T47D (cell line): ENCODE results near the gene ITGB4.
"Not testable (repeated sequence)": the region's sequence is repeated elsewhere in the genome, so short reads cannot be mapped to it uniquely, and the experiment has no call there.

Experiments used
- DNase-seq, 2 experiments: peaks; one replicate each; pipeline versions ENCODE4 v3.0.0 to v3.0.0-alpha.2; 2011 to 2012; ENCODE audit warnings: low read depth in 1 of 2, low spot score in 1 of 2
- JUND ChIP-seq: IDR thresholded peaks from 2 replicates; pipeline ENCODE4 v1.6.1; 2012; ENCODE audit warnings: low read depth
- in situ Hi-C: cut with HindIII; loops from 2 replicates; pipeline ENCODE4 v1.10.0; 2016; ENCODE audit warnings: low sequenced_read_pairs, low pct_unique_long_range_greater_than_20kb

Gene ITGB4

DNA sequence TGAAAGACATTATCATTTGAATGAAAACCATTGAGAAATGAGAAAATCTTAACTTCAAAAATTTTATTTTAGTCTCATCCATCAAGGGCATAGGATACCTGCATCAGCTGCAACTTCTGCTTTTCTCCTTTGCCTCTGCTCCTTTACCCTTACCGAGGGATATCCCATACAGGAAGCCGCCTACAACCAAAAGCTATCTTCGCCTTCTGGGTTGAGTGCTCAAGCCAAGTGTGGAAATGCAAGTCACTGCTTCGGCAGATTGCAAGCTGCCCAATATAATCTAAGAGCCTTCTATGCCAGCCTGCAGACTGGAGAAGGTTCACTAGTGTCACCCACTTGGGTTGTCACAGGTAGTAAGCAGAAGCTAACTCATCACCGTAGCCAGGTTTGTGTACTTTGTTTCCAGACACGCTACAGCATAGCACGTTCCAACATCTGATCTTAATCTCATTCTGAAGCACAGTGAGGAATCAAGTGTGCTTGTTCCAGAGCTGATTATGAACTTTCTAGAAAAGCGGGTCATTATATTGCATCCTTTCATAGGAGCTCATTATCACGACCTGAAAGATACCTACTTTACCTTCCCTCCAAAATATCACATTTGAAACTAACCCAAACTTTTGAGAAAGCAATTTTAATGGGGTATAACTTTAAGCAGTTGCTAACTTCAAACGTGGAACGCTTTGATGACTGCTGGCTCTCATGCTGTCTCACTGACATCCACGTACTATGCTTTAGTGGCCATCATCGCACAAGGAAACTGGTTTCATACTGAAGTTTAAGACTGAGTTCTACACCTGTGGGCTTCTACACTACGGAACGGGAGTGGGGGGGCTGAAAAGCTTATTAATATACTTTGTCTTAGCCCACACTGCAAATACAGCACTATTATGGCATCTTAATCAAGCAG is 55.4 kb downstream of the ITGB4 start:
- in situ Hi-C loops, result no loop called here
- peak in 1 of 2 experiments; percentile 57 for DNase-seq
- TF ChIP-seq JUND, result 0 out of 2 replicates have a peak, but pooled peaks have one; percentile 35

GRCh38 chr17:75777296-75777922 is 56.1 kb downstream of the ITGB4 start:
- no peak for DNase-seq
- in situ Hi-C loops, result no loop called here
- TF ChIP-seq JUND, result no peak

DNA sequence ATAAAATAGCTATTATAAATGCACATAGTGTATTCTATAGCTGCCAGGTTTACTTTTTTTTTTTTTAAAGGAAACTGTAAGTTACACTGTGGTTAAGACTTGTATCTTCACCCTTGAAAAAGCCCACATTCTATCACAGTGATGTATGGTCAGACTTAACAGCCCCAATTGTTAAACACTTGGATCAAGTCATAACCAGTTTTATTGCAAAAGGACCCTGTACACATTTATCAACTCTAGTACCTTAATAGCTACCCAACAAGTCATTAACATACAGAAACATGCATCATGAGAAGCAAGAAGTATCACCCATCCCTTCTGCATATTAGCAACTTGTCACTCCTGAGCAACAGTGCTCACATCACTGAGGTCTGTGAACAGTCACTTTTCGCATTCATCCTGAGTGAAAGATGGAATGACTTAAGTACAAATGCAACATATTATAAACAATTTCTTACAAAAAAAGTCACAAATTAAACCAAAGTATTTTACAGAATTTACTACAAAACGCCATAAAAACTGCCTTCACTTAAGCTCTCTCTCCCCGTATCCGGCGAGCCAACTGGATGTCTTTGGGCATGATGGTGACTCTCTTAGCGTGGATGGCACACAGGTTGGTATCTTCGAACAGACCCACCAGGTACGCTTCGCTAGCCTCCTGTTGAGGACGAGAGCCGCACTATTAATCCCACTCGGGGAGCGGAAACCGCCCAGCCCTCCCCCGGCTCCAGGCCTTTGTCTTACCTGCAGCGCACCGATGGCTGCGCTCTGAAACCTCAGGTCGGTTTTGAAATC is 57.0 kb downstream of the ITGB4 start:
- in situ Hi-C loops, result not testable (repeated sequence)
- DNase-seq, result peak in 1 of 2 experiments; percentile 24

DNA sequence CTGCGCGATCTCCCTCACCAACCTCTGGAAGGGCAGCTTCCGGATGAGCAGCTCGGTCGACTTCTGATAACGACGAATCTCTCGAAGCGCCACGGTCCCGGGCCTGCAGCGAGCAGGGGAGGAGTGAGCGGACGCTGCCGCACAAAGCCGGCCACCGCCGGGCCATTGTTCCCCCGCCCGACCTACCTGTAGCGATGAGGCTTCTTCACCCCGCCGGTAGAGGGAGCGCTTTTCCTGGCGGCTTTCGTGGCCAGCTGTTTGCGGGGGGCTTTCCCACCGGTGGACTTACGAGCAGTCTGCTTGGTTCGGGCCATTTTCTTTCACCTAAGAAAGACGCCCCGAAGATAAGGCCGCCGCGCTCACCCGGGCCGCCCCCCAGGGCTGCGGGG is 57.6 kb downstream of the ITGB4 start:
- no peak for TF ChIP-seq JUND
- in situ Hi-C loops, result no loop called here
- DNase-seq, result peak in 1 of 2 experiments; percentile 71

GRCh38 chr17:75779250-75779986 is 58.2 kb downstream of the ITGB4 start:
- in situ Hi-C loops, result no loop called here
- DNase-seq, result peak; percentile 100
- TF ChIP-seq JUND, result no peak

DNA sequence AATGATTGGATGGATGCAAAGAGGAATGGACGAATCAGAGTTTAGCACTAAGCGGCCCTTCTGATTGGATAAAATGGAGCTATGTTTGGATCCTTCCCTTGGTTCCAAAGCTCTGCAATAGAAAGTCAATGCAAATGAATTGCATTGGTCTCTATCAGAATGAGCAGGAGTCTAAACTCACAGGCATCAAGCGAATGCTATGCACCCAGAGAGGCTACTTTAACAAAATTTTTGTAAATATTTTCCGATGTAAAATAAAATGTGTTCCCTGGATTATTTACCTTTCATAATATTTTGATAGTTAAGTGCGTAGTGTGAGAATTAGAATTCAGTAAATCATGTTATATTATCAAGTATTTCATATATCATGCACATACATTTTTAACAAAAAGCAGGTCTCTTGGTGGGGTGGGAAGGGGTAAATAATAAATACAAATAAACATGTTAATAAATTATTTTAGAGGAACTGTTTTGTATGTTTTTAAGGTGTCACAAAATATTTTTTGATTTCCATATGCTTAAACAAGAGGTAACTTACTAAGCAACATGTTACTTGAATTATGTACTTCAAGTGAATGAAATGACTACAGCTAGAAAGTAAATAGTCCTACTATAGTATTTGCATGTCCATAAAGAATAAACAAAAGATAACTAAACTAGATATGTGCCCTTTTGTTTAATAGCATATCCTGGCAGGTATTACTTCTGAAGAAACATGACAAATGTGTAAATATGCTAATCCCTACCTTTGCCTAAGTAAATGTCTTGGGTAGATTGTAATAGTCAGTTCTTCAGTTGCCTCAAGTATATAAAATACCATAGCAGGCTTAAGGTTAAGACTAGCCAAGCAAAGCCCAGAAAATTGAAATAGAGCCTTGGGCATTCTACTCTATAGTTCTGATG is 59.0 kb downstream of the ITGB4 start:
- TF ChIP-seq JUND, result peak; percentile 62; the same call in 1 of the 2 replicates
- in situ Hi-C loops, result no loop called here
- DNase-seq, result peak in 1 of 2 experiments; percentile 87

DNA sequence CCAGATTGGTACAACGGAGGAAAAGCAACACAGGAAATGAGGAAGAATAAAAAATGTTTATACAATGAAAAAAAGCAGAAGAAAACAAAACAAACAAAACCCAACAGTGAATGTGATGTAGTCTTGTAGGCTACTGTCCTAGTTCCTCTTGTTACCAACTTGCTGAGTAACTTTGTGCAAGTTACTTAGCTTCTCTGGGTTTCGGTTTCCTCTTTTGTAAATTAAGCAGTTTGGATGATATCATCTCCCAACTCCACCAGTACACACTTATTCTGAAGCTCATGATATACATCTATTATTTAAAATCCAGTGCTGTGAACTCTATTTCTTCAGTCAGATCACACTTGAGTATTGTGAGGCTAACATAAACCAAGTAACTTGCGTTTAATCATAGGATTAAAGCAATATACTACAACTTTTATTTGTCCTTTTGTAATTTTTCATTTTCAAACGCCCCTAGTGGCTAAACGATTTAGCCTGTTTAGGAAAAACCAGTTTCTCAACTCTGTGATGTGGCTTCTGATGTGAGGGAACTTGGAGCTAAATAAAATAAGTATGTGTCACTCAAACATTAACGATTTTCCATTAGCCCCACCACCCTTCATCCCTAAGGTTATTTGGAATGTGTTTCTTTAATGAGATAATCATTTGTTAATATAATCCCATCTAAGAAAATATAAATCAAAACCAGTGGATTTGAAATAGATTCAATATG is 62.0 kb downstream of the ITGB4 start:
- peak in 1 of 2 experiments; percentile 92 for DNase-seq
- TF ChIP-seq JUND, result peak; percentile 55; the same call in 1 of the 2 replicates
- in situ Hi-C loops, result no loop called here

DNA sequence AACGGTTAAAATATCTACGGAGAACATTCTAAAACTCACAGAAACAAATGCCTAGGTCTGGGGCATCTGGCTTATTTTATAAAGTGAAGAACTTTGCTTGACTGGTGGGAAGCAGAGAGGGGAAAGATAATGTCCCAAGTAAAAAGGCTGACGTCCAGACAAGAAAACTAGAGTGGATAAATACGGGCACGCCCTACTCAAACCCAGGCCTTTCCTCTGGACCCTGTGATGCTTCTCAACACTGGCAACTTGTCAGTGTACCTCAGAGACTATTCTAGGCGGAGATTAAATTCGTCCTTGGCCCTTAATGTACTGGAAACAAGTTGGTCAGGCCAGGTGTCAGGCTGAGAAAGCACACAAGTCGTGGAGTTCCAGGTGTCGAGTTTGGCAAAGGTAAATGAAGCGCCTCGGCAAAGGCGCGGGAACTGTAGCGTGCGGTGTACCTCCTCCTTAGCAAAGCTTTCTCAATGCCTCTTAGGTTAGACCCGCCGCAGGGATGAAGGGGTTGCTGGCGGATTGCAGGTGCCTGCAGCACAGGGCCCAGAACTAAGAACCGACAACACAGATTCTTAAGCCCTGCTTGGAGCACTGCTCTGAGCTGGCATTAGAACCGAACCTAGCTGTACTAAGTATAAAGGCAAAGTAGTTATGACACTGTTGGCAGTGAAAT is 62.7 kb downstream of the ITGB4 start:
- in situ Hi-C loops, result no loop called here
- TF ChIP-seq JUND, result no peak
- DNase-seq, result peak in 1 of 2 experiments; percentile 64

DNA sequence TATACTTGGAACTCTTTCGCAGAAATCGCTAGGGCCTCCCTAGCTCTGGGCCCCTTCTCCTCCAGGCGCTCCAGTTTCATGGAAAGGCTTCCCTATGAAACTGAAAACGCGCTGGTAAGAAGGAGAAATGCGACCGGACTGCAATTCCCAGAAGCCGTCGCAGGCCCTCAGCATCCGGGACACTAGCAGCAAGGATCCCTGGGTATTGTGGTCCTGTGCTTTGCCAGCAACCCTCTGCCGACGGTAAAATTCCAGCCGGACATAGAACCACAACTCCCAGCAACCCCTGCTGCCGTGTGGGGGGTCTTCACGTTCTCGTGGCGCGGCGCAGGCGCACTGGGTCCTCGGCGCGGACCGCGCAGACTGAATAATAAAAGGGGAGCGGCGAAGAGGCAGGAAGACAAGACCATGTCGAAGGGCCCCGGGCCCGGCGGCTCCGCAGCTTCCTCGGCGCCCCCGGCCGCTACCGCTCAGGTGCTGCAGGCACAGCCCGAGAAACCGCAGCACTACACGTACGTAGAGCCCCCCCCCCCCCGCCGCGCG is 63.3 kb downstream of the ITGB4 start, which contains the start of gene UNK:
TSS of gene UNK (plus strand) at position 334 of the 543 bp plus-strand sequence. CDS start at position 409, 75 bp downstream.
- TF ChIP-seq JUND, result no peak
- DNase-seq, result peak; percentile 97 to 100
- in situ Hi-C loops, result no loop called here
